ENCODE results near the gene TBC1D2. TPM values are rescaled to one million over a fixed set of nuclear protein-coding genes. Genes with fewer than 3 reads are reported as not detected.

TBC1D2 gene
- total and polyA plus RNA-seq, 4 donors, result 2.8 to 5.1 (median 3.7) TPM

GRCh38 chr9:98168941-98169488 is 86.4 kb downstream of the TBC1D2 start:
- Histone ChIP-seq H3K27ac (ENCODE audit: low read depth in 1 of 2, low read length in 2 of 2) (no peak overlapping the region), H3K9ac (ENCODE audit: low read depth in 1 of 2, low read length in 2 of 2) (no peak overlapping the region), H3K4me1 (ENCODE audit: control insufficient read depth in 4 of 4, insufficient read depth in 4 of 4, low read length in 3 of 4) (peaks cover 0 to 6% (median 5%) of the 10 kb centered on the region in 4 donors)

GRCh38 chr9:98168153-98168780 is 87.2 kb downstream of the TBC1D2 start:
- WGBS, result 88% methylated on average over 3 of the region's 3 CpGs
- no peak overlapping the region for H3K27ac ChIP-seq (ENCODE audit: low read depth in 1 of 2, low read length in 2 of 2)
- no peak overlapping the region for H3K4me3 ChIP-seq (ENCODE audit: low read depth in 1 of 3, low read length in 3 of 3)
- no peaks in the 10 kb centered on the region for H3K36me3 ChIP-seq (ENCODE audit: control insufficient read depth in 4 of 4, insufficient read depth in 3 of 4, low read depth in 1 of 4, low read length in 3 of 4)
- peaks cover 0 to 6% (median 5%) of the 10 kb centered on the region in 4 donors for H3K4me1 ChIP-seq (ENCODE audit: control insufficient read depth in 4 of 4, insufficient read depth in 4 of 4, low read length in 3 of 4)
- no peaks in the 10 kb centered on the region for H3K27me3 ChIP-seq (ENCODE audit: control insufficient read depth in 4 of 4, insufficient read depth in 4 of 4, low read length in 3 of 4)
- TF ChIP-seq RXRA (IDR thresholded peaks at IDR 0.05) (no peak), CTCF (IDR thresholded peaks at IDR 0.05; ENCODE audit: low read depth, low read length, missing input control) (no peak), HNF4A (conservative IDR thresholded peaks at IDR 0.05) (no peak)
- no peak overlapping the region for H3K9ac ChIP-seq (ENCODE audit: low read depth in 1 of 2, low read length in 2 of 2)
- H3K9me3 ChIP-seq (ENCODE audit: control insufficient read depth in 4 of 4, low read length in 3 of 4), result no peaks in the 10 kb centered on the region
- DNase-seq (ENCODE audit: low spot score), result no peak

More at GRCh38 chr9:98168941-98169488, 86.4 kb downstream of the TBC1D2 start:
- Histone ChIP-seq H3K4me3 (ENCODE audit: low read depth in 1 of 3, low read length in 3 of 3) (no peak overlapping the region), H3K27me3 (ENCODE audit: control insufficient read depth in 4 of 4, insufficient read depth in 4 of 4, low read length in 3 of 4) (no peaks in the 10 kb centered on the region), H3K9me3 (ENCODE audit: control insufficient read depth in 4 of 4, low read length in 3 of 4) (no peaks in the 10 kb centered on the region), H3K36me3 (ENCODE audit: control insufficient read depth in 4 of 4, insufficient read depth in 3 of 4, low read depth in 1 of 4, low read length in 3 of 4) (no peaks in the 10 kb centered on the region)
- TF ChIP-seq HNF4A (conservative IDR thresholded peaks at IDR 0.05) (no peak), RXRA (IDR thresholded peaks at IDR 0.05) (no peak), RAD21 (IDR thresholded peaks at IDR 0.05) (no peak), FOXA1 (IDR thresholded peaks at IDR 0.05) (no peak), SP1 (IDR thresholded peaks at IDR 0.05) (no peak), CTCF (IDR thresholded peaks at IDR 0.05; ENCODE audit: low read depth, low read length, missing input control) (no peak), JUND (IDR thresholded peaks at IDR 0.05) (no peak), EGR1 (IDR thresholded peaks at IDR 0.05; ENCODE audit: low read depth in 2 of 2) (no peak), FOXA2 (IDR thresholded peaks at IDR 0.05) (no peak), ATF3 (IDR thresholded peaks at IDR 0.05) (no peak), HNF4G (IDR thresholded peaks at IDR 0.05) (no peak), MAX (IDR thresholded peaks at IDR 0.05) (no peak), GABPA (IDR thresholded peaks at IDR 0.05 in 1 of 2, conservative IDR thresholded peaks at IDR 0.05 in 1 of 2) (no peak)
- WGBS, result 67% methylated on average over 15 of the region's 15 CpGs
- no peak for DNase-seq (ENCODE audit: low spot score)

Measured in liver (tissue), 9 donors.